COLO829 (cell line): ENCODE data around the gene CSNK1G2.

Source experiments
- DNase-seq: peaks from one replicate; pipeline ENCODE4 v3.0.0; 2012; ENCODE audit warnings: low spot score

The CSNK1G2 gene

DNA sequence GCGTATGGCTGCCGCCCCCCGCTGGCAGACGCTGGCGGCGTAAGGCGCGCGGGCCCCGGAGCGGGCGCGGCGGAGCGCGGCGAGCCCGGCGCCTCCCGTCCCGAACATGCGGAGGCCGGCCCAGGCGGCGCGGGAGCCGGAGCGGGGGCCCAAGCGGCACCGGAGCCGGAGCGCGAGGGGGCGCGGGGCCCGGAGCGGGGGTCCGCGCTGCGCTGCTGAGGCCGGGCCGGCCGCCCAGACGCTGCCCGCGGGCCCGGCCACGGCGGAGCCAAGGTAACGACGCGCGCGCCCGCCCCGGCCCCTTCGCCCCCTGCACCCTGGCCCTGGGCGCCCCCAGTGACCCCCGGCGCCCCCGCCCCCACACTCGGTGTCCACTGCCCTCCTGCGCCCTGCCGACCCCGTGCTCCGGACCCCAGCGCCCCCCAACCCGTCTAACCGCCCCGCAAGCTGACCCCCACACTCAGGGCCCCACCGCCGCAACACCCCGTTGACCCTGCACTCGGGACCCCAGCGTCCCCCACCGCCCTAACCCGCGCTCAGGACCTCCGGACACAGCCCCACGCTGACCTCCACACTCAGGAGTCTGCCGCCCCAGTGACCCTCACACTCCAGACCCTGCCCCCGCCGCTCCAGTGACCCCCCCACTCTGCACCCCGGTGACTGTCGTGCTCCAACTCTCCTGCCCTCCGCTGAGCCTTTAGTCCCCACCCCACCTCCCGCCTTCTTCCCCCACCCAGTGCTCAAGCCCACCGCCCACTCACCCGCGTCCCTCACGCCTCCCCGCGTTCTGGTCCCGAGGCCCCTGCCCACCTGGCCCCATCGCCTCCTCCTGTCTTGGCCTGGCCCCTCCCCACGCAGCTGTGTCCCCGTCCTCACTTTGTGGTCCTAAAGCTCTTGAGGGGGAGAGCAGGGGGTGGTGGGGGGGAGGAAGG, at the start of gene CSNK1G2:
TSS of gene CSNK1G2 (plus strand) at position 27 of the 932 bp plus-strand sequence. CDS start 28,601 bp downstream, outside the sequence.
- no peak for DNase-seq

DNA sequence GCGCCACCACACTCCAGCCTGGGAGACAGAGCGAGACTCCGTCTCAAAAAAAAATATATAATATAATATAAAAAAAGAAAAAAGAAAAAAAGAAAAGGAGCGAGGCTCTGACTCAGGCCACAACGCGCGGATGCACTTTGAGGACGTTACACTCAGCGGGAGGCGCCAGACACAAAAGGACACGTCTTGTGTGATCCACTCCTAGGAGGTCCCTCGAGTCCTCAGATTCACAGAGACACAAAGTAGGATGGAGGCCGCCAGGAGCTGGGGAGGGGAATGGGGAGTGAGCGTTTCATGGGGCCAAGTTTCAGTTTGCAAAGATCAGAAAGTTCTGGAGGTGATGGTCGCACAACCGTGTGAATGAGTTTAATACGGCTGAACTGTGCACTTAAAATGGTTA, 47.2 kb upstream of the CSNK1G2 start:
- no peak for DNase-seq

DNA sequence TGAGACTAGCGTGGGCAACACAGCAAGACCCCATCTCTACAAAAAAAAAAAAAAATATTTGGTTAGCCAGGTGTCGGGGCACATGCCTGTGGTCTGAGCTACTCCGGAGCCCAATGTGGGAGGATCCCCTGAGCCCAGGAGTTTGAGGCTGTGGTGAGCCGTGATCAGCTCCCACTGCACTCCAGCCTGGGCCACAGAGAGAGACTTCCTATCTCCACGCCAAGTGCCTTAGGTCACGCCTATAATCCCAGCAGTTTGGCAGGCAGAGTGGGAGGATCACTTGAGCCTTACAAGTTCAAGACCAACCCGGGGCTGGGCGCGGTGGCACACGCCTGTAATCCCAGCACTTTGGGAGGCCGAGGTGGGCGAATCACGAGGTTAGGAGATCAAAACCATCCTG, 44.5 kb upstream of the CSNK1G2 start:
- no peak for DNase-seq

DNA sequence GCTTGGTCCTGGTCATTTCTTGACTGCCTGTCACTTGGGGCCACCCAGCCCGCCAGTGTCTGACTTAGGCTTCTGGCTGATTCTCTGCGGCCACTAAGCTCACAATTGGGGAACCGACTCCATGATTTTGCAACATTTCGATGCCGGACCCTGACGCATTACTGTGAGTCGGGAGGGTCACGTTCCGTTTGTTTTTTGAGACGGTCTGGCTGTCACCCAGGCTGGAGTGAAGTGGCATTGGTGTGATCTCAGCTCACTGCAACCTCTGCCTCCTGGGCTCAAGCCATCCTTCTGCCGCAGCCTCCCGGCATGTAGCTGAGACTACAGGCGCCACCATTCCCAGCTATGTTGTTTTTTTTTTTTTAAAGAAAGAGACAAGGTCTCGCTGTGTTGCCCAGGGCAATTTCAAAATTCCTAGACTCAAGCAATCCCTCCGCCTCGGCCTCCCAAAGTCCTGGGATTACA, 39.0 kb upstream of the CSNK1G2 start:
- DNase-seq: no peak

DNA sequence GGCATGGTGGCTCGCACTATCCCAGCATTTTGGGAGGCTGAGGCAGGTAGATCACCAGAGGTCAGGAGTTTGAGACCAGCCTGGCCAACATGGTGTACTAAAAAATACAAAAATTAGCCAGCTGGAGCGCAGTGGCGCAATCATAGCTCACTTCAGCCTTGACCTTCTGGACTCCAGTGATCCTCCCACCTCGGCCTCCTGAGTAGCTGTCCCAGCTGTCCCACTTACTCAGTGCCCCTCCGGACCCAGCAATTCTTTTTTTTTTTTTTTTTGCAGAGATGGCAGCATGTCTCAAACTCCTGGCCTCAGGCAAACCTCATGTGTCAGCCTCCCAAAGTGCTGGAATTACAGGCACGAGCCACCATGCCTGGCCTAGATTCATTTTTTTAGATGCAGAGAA, 38.0 kb upstream of the CSNK1G2 start:
- DNase-seq: no peak

DNA sequence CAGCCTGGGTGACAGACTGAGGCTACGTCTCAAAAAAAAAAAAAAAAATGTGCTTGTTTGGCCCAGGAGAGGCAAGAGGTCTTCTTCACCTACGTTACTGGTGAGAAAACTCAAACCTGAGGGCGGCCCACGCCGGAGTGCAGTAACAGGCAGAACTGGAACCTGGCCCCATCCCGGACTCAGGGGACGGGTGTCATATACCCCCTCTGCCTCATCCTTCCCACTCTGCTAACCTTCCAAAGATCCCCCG, 36.2 kb upstream of the CSNK1G2 start:
- no peak for DNase-seq

DNA sequence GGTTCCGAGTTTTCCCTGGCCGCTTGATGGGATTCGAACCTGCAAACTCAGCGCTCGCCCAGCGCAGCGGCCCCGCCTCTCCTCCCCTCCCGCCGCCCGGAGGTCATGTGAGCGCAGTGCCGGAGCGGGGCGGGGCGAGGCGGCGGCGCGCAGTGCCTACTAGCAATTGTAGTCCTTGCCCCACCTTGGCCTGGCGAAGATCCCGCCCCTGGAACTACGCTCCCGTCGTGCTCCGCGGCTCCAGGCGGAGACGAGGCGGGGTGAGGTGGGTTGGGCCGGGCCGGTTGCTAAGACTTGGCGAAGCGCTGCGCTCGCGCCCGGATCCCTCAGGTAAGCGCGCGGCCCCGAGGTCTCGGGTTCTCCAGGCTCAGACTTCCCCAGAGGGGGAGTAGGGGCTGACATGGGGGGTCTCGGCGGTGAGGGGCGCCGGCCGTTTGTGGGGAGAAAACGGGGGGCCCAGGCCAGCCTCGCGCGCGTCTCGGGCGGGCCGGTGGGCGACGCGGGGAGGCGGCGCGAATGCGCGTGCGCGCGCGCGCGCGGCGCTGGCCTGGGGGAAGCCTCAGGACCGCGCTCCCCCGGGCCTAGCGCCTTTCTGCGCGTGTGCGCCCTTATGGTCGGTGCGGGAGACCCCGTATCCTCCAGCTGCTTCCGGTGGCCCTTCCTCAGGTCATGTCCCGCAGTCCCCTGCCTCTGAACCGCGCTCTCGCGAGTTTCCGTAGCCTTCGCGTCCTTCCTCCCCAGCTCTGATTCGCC, 35.7 kb upstream of the CSNK1G2 start, which contains the start of the genes ADAT3 and SCAMP4:
TSS of gene ADAT3 (plus strand) at position 290 of the 753 bp plus-strand sequence. CDS start 6,649 bp downstream, outside the sequence.
TSS of gene SCAMP4 (plus strand) at position 290 of the 753 bp plus-strand sequence. CDS start 9,621 bp downstream, outside the sequence.
- peak; percentile 96 for DNase-seq

DNA sequence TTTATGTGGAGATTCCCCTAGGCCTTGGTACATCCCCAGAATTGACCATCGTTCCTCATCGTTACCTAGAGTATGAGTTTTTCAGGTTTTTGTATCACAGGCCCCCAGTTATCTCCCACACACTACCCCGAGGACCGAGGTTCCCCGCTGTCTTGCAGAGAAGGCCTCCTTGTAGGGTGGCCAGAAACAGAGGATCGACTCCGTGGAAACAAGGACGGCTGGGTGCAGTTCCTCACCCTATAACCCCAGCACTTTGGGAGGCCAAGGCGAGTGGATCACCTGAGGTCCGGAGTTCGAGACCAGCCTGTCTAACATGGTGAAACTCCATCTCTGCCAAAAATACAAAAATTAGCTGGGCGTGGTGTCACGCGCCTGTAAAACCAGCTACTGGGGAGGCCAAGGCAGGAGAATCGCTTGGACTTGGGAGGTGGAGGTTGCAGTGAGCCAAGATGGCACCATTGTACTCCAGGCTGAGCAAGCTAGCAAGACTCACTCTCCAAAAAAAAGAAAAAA, 35.1 kb upstream of the CSNK1G2 start:
- DNase-seq: no peak

DNA sequence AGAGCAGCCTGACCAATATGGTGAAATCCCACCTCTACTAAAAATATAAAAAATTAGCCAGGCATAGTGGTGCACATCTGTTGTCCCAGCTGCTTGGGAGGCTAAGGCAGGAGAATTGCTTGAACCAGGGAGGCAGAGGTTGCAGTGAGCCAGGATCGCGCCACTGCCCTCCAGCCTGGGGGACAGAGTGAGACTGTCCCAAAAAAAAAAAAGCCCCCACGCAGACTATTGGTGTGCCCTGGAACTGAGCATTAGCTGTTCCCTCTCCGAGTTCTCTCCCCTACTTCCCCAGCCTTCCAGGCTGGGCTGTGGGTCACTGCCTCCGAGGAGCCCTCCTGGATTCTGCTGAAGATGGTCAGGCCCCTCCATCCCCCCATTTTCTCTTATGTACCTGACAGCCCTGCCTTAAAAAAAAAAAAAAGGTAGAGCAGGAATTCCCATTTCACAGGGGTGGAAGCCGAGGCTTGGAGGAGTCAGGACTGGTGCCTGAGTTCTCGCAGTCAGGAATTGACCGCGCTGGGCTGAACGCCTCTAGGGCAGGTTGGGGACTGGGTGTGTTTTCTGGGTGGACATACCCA, 33.9 kb upstream of the CSNK1G2 start:
- no peak for DNase-seq

DNA sequence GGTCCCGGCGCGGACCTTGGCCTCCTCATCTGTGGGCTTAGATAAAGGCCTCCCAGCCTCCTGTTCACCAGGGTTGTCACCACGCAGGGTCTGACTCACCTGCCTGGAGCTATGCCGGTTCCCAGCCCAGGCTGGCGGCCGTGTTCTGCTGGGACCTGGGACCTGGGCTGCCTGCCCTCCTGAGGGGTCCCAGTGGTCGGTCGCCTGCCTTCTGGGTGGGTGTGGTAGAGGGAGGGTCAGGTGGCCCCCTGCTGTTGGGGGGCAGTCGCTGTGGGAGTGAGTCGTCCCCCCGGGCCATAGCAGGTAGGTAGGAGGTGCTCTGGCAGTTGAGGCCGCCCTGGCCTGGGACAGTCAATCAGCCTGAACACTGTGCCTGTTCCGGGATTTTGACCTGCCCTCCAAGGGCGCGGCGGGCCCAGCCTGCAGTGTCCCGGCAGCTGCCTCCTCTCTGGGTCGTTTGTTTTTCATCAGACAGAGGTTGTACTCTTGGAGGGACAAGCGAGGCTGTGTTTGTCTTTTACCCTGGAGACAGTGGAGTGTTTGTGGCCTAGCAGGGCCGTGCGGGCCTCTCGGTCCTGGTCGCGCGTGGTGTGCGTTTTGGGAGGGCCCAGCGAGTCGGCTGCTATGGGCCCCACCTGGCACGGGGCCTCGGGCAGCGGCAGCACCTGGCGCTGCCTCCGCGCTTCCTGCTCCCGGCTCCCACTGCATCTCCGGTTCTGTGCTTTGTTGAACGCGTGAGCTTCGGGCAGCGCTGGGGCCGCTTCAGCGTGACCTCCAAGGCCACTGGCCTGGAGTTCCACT, 33.2 kb upstream of the CSNK1G2 start:
- no peak for DNase-seq

DNA sequence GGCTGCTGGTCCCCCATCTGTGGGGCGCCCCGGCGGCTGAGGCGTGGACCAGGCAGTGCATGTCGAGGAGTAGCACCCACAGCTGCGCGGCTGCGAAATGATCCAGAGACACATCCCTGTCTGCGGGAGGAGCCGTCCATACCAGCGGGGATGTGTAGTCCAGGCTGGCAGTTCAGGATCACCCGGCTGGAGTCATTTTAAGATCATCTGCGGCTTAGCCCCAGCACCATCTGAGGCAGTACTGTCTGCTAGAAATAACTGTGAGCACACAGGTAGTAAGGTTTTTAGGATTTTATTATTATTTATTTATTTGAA, 32.7 kb upstream of the CSNK1G2 start:
- no peak for DNase-seq

DNA sequence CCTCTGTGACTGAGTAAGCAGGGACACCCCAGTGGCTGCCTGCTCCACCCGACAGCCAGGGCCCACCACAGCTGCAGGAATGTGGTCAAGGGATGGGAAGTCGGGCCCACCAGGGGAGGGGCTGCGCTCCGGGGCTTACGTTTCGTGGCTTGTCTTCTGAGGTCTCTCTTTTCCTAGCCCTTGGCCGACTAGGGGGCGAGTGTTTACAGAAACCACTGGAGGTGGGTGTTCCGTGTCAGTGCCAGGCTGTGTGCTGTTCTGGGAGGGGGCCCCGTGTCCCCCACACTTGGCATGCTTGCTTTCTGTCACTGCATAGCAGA, 31.3 kb upstream of the CSNK1G2 start:
- DNase-seq: no peak

DNA sequence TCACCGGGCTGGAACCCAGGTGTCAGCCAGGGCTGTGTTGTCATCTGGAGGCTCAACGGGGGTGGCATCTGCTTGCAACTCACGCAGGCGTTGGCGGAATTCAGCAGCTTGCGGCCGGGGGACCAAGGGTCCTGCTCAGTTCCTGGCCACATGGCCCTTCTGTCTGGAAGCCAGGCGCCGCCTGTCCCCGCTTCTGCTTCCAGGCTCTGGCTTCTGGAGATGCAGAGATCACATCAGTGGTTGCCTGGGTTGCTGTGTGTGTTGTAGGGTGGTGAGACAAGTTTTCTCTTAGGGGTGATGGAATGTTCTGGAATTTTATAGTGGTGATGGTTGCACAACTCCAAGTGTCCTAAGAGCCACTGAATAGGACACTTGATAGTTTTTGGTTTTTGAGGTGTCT, 30.8 kb upstream of the CSNK1G2 start:
- no peak for DNase-seq

DNA sequence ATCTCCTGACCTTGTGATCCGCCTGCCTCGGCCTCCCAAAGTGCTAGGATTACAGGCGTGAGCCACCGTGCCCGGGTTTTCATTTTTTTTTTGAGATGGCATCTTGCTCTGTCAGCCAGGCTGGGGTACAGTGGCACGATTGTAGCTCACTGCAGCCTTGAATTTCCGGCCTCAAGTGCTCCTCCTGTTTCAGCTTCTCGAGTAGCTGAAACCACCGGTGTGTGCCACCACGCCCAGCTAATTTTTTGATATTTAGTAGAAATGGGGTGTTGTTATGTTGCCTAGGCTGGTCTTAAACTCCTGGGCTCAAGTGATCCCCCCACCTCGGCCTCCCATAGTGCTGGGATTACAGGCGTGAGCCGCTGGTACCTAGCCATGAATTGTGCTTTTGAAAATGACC, 29.9 kb upstream of the CSNK1G2 start:
- no peak for DNase-seq

DNA sequence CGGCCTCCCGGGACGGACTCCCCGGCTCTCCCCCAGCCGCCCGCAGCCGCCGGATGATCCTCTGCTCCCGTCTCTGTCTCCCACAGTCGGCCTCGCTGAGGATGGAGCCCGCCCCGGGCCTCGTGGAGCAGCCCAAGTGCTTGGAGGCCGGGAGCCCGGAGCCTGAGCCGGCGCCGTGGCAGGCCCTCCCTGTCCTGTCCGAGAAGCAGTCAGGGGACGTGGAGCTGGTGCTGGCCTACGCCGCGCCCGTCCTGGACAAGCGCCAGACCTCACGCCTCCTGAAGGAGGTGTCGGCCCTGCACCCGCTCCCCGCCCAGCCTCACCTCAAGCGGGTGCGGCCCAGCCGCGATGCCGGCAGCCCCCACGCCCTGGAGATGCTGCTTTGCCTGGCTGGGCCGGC, 29.0 kb upstream of the CSNK1G2 start:
- no peak for DNase-seq

DNA sequence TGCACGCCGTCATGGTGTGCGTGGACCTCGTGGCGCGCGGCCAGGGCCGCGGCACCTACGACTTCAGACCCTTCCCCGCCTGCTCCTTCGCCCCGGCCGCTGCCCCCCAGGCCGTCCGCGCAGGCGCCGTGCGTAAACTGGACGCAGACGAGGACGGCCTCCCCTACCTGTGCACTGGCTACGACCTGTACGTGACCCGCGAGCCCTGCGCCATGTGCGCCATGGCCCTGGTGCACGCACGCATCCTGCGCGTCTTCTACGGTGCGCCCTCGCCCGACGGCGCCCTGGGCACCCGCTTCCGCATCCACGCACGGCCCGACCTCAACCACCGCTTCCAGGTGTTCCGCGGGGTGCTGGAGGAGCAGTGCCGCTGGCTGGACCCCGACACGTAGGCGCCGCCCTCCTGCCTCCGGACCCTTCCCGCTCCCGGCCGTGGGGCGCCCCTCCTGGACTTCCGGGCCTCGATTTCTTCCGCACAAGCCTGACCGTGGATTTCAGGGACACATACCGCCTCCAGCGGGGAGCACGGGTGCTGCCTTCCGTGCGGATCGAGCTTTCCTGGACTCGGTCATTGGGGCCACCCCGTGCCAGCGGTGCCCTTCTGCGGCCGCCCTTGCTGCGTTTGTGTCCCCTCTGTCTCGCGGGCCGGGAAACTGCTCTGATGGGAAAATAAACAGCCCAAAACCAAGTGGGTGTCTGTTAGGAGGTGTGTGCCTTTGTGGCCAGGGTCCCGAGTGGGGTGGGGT, 28.0 kb upstream of the CSNK1G2 start:
- DNase-seq: no peak

DNA sequence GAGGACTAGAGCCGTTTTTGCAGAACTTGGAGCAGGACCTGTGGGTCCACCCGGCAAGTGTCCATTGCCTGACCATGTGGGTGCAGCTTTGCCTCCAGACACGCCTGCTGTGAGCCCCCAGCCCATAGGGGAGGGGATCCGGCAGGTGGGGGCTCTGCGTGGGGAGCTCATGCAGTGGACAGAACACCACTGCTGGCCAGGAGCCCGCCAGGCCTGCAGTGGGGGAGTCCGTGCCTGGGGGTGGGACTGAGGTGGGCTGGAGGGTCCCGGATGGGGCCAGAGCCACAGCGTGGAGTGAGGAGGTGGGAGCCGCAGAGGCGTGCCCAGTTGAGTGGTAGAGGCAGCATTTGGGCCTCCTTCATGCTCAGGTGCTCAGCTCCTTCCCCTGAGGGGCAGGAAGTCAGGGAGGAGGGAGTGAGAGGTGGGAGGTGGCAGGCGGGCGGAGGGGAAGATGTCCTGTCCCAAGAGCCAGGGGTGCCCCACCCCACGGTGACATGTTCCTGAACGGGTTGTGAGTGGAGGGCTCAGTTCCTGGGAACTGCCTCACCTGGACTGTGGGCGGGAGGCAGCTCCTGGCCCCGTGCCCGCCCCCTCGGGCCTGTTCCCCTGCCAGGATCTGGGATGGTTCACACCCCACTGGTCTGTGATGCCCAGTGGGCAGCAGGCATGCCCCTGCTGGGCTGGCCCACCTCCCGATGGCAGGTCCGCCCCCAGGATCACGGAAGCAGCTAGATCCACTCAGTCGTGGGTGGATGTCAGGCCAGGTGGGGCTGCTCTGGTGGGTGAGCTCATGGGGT, 27.0 kb upstream of the CSNK1G2 start:
- DNase-seq: no peak

DNA sequence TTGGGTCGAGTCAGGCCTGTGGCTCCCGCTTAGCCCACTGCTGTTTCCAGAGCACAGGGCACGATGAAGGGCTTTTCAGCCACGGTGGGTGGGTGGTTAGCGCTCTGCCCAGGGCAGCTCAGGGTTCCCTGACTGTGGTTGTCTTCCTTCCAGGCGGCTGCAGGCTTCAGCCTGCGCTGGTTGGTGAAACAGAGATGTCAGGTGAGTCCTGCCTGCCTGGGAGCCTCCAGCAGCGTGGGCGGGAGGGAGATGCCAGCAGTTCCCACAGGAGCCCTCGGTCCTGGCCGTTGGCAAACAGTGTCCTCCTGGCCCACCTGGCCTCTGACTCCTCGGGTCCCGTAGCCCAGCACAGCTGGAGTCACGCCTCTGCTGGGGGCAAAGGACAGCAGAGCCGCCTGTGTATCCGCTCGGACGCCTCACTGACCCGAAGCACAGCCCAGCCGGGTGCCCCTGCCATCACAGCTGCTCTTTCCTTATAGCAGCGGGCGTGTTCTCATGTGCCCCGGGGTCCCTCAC, 26.1 kb upstream of the CSNK1G2 start:
- DNase-seq: no peak

DNA sequence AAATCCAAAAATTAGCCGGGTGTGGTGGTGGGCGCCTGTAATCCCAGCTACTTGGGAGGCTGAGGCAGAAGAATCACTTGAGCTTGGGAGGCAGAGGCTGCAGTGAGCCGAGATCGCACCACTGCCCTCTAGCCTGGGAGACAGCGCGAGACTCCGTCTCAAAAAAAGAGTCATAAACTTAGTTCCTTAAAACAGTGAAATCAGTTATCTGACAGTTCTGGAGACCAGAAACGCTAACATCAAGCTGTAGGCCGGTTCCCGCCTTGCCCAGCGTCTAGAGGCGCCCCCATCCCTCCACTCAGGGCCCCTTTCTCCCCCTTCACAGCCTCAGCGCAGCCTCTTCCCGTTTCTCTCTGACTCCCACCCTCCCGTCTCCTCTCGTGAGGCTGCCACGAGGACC, 23.8 kb upstream of the CSNK1G2 start:
- DNase-seq: no peak

DNA sequence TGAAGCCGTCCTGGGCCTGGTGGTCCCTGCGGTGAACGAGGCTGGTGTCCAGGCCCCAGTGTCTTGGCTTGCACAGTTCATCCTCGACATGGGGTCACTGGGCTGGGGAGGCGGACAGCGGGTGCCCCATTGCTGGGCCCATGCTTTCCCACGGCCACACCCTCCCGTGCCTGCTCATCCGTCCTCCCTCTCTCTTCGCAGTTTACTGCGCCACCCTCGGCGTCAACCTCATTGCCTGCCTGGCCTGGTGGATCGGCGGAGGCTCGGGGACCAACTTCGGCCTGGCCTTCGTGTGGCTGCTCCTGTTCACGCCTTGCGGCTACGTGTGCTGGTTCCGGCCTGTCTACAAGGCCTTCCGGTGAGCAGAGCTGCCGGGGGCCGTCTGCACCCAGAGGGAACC, 23.0 kb upstream of the CSNK1G2 start:
- no peak for DNase-seq
